Measurements from ENCODE around the gene MTMR6. TPM values are rescaled to one million over a fixed set of nuclear protein-coding genes. Genes with fewer than 3 reads are reported as not detected.

The MTMR6 gene
- total and polyA plus RNA-seq, 8 donors, result 3.2 to 11.2 (median 7.9) TPM

GRCh38 chr13:25281193-25281934 lies 5.9 kb downstream of the MTMR6 start:
- Histone ChIP-seq H3K27me3 (no peaks in the 10 kb centered on the region), H3K27ac (no peak overlapping the region), H3K4me3 (no peak overlapping the region), H3K4me1 (peaks cover 0 to 11% (median 5%) of the 10 kb centered on the region in 3 donors), H3K9me3 (no peaks in the 10 kb centered on the region), H3K36me3 (no peaks in the 10 kb centered on the region)
- intact Hi-C loops (cut with DNase I), result no loop called here
- FAIRE-seq, result no peak
- DNase-seq, result no peak
- ATAC-seq, result peak in 1 of 4 donors; percentile 36
- TF ChIP-seq CTCF (IDR thresholded peaks at IDR 0.05), result no peak
- 66 to 72% methylated on average over 4 of the region's 4 CpGs for WGBS, 2 donors

GRCh38 chr13:25280396-25280795 lies 6.9 kb downstream of the MTMR6 start:
- intact Hi-C loops (cut with DNase I), result no loop called here
- H3K4me1 ChIP-seq, result peaks cover 0 to 4% (median 0%) of the 10 kb centered on the region in 3 donors
- no peak for DNase-seq
- H3K27ac ChIP-seq, result no peak overlapping the region
- FAIRE-seq, result no peak
- no peak for TF ChIP-seq CTCF (IDR thresholded peaks at IDR 0.05)
- no peak overlapping the region for H3K4me3 ChIP-seq
- no peaks in the 10 kb centered on the region for H3K27me3 ChIP-seq
- no peaks in the 10 kb centered on the region for H3K36me3 ChIP-seq
- ATAC-seq, result no peak
- H3K9me3 ChIP-seq, result no peaks in the 10 kb centered on the region

GRCh38 chr13:25276748-25277147 lies 10.5 kb downstream of the MTMR6 start:
- FAIRE-seq (no peak), ATAC-seq (no peak), DNase-seq (no peak)
- TF ChIP-seq CTCF (IDR thresholded peaks at IDR 0.05), result no peak
- peaks cover 0 to 3% (median 0%) of the 10 kb centered on the region in 4 donors for H3K9me3 ChIP-seq
- intact Hi-C loops (cut with DNase I), result no loop called here
- H3K36me3 ChIP-seq, result peaks cover 2 to 6% (median 3%) of the 10 kb centered on the region in 3 donors
- no peaks in the 10 kb centered on the region for H3K4me1 ChIP-seq
- no peaks in the 10 kb centered on the region for H3K27me3 ChIP-seq
- 96 to 98% methylated on average over 2 of the region's 2 CpGs for WGBS, 2 donors
- H3K4me3 ChIP-seq, result no peak overlapping the region
- no peak overlapping the region for H3K27ac ChIP-seq

- ATAC-seq, result no peak
- intact Hi-C loops (cut with DNase I), result no loop called here
- Histone ChIP-seq H3K9me3 (no peaks in the 10 kb centered on the region), H3K4me3 (no peak overlapping the region), H3K27me3 (no peaks in the 10 kb centered on the region), H3K36me3 (peaks cover 0 to 27% (median 11%) of the 10 kb centered on the region in 3 donors), H3K27ac (no peak overlapping the region), H3K4me1 (no peaks in the 10 kb centered on the region)
- peak in 1 of 6 donors; percentile 35 for DNase-seq
- no peak for TF ChIP-seq CTCF (IDR thresholded peaks at IDR 0.05)
- 90 to 95% methylated on average over 6 of the region's 6 CpGs for WGBS, 2 donors
- no peak for FAIRE-seq
These were observed 18.7 kb downstream of the MTMR6 start for GRCh38 chr13:25268561-25268960.

- Histone ChIP-seq H3K27ac (no peak overlapping the region), H3K36me3 (peaks cover 0 to 27% (median 13%) of the 10 kb centered on the region in 3 donors), H3K4me1 (no peaks in the 10 kb centered on the region), H3K9me3 (no peaks in the 10 kb centered on the region), H3K27me3 (no peaks in the 10 kb centered on the region), H3K4me3 (no peak overlapping the region)
- FAIRE-seq, result no peak
- no peak for TF ChIP-seq CTCF (IDR thresholded peaks at IDR 0.05)
- ATAC-seq, result peak in 2 of 4 donors; percentile 18 to 28
- intact Hi-C loops (cut with DNase I), result no loop called here
- WGBS, 2 donors, result 61 to 91% methylated on average over 1 of the region's 1 CpG
- DNase-seq, result no peak
These were observed 19.6 kb downstream of the MTMR6 start for GRCh38 chr13:25267715-25268114.
